Keratinocyte (primary cell): ENCODE data around the gene MTHFD1L.

Experiments
- EZH2 ChIP-seq: IDR thresholded peaks from one replicate; pipeline ENCODE4 v1.6.1; 2012; ENCODE audit warnings: inconsistent platforms, mild to moderate bottlenecking, low read length, moderate library complexity
- TF ChIP-seq, protein P1 (sequence below), 3 experiments: IDR thresholded peaks in 1 of 3; conservative IDR thresholded peaks in 1 of 3; optimal IDR thresholded peaks in 1 of 3; 2 replicates in 2 of 3; 3 replicates in 1 of 3; pipeline versions ENCODE3 to v1.5.1; 2011; ENCODE audit warnings: low read length in 3 of 3, mild to moderate bottlenecking in 3 of 3, moderate library complexity in 2 of 3, control low read depth in 1 of 3, inconsistent platforms in 1 of 3; ENCODE audit not compliant: insufficient read depth in 2 of 3; ENCODE audit errors: extremely low read depth in 1 of 3

DNA sequence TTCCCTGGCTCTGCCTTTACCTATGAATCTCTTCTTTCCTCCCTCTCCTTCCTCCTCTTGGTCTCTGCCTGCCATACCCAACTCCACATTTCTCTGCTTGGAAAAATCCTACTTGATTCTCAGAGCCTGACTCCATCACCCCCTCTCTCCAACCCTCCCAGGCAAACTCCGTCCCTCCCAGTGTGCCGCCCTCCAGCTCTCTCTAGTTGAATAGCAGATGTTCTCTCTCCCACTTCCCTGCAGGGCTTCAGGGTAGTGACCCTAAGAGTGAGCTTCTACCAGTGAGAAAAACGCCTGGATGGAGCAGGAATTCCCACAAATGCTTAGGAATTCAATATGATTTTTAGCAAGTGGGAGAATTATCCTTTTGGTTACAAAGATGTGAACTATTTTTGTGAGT lies 141.6 kb downstream of the MTHFD1L start:
- TF ChIP-seq, protein P1, sequence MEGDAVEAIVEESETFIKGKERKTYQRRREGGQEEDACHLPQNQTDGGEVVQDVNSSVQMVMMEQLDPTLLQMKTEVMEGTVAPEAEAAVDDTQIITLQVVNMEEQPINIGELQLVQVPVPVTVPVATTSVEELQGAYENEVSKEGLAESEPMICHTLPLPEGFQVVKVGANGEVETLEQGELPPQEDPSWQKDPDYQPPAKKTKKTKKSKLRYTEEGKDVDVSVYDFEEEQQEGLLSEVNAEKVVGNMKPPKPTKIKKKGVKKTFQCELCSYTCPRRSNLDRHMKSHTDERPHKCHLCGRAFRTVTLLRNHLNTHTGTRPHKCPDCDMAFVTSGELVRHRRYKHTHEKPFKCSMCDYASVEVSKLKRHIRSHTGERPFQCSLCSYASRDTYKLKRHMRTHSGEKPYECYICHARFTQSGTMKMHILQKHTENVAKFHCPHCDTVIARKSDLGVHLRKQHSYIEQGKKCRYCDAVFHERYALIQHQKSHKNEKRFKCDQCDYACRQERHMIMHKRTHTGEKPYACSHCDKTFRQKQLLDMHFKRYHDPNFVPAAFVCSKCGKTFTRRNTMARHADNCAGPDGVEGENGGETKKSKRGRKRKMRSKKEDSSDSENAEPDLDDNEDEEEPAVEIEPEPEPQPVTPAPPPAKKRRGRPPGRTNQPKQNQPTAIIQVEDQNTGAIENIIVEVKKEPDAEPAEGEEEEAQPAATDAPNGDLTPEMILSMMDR (optimal IDR thresholded peaks at IDR 0.05 in 1 of 3, IDR thresholded peaks at IDR 0.05 in 1 of 3, conservative IDR thresholded peaks at IDR 0.05 in 1 of 3; ENCODE audit: extremely low read depth in 1 of 3, insufficient read depth in 2 of 3, low read length in 3 of 3), result no peak
- TF ChIP-seq EZH2, result no peak
